ENCODE measurements around the gene CHD6.

Gene CHD6

GRCh38 chr20:41407607-41408006 lies 210.6 kb downstream of the CHD6 start:
- no peaks in the 10 kb centered on the region for H3K36me3 ChIP-seq (ENCODE audit: control insufficient read depth, insufficient read depth, low read length)
- no peak for TF ChIP-seq CTCF (IDR thresholded peaks at IDR 0.05)
- no peak overlapping the region for H3K27ac ChIP-seq
- H2AFZ ChIP-seq: no peak overlapping the region
- no peak overlapping the region for H3K4me3 ChIP-seq (ENCODE audit: low read depth, low read length)
- no peaks in the 10 kb centered on the region for H3K27me3 ChIP-seq (ENCODE audit: control insufficient read depth, insufficient read depth, low read length)
- no peaks in the 10 kb centered on the region for H3K79me2 ChIP-seq
- no peaks in the 10 kb centered on the region for H3K9me3 ChIP-seq (ENCODE audit: control insufficient read depth, low read length)
- H3K9ac ChIP-seq: no peak overlapping the region
- H3K4me2 ChIP-seq (ENCODE audit: low read length): no peak overlapping the region
- H3K4me1 ChIP-seq: no peaks in the 10 kb centered on the region

GRCh38 chr20:41406896-41407444 lies 211.2 kb downstream of the CHD6 start:
- Histone ChIP-seq H3K4me2 (ENCODE audit: low read length) (no peak overlapping the region), H3K9me3 (ENCODE audit: control insufficient read depth, low read length) (no peaks in the 10 kb centered on the region), H3K79me2 (no peaks in the 10 kb centered on the region), H3K27ac (no peak overlapping the region), H3K4me1 (no peaks in the 10 kb centered on the region), H3K27me3 (ENCODE audit: control insufficient read depth, insufficient read depth, low read length) (no peaks in the 10 kb centered on the region), H2AFZ (no peak overlapping the region), H3K4me3 (ENCODE audit: low read depth, low read length) (no peak overlapping the region), H3K36me3 (ENCODE audit: control insufficient read depth, insufficient read depth, low read length) (no peaks in the 10 kb centered on the region), H3K9ac (no peak overlapping the region)
- TF ChIP-seq CTCF (IDR thresholded peaks at IDR 0.05): no peak

GRCh38 chr20:41406353-41406752 lies 211.8 kb downstream of the CHD6 start:
- Histone ChIP-seq H3K4me2 (ENCODE audit: low read length) (no peak overlapping the region), H3K27ac (no peak overlapping the region), H3K4me3 (ENCODE audit: low read depth, low read length) (no peak overlapping the region), H3K27me3 (ENCODE audit: control insufficient read depth, insufficient read depth, low read length) (no peaks in the 10 kb centered on the region), H3K36me3 (ENCODE audit: control insufficient read depth, insufficient read depth, low read length) (no peaks in the 10 kb centered on the region), H3K9ac (no peak overlapping the region), H2AFZ (no peak overlapping the region), H3K79me2 (no peaks in the 10 kb centered on the region), H3K4me1 (no peaks in the 10 kb centered on the region), H3K9me3 (ENCODE audit: control insufficient read depth, low read length) (no peaks in the 10 kb centered on the region)
- no peak for TF ChIP-seq CTCF (IDR thresholded peaks at IDR 0.05)

- H3K4me3 ChIP-seq (ENCODE audit: low read depth, low read length): no peak overlapping the region
- no peaks in the 10 kb centered on the region for H3K9me3 ChIP-seq (ENCODE audit: control insufficient read depth, low read length)
- no peak overlapping the region for H3K27ac ChIP-seq
- H3K36me3 ChIP-seq (ENCODE audit: control insufficient read depth, insufficient read depth, low read length): no peaks in the 10 kb centered on the region
- H3K4me1 ChIP-seq: no peaks in the 10 kb centered on the region
- H2AFZ ChIP-seq: no peak overlapping the region
- no peak overlapping the region for H3K9ac ChIP-seq
- H3K79me2 ChIP-seq: no peaks in the 10 kb centered on the region
- no peaks in the 10 kb centered on the region for H3K27me3 ChIP-seq (ENCODE audit: control insufficient read depth, insufficient read depth, low read length)
- no peak overlapping the region for H3K4me2 ChIP-seq (ENCODE audit: low read length)
- TF ChIP-seq CTCF (IDR thresholded peaks at IDR 0.05): no peak
Observed at GRCh38 chr20:41405436-41405835, 212.7 kb downstream of the CHD6 start.

- Histone ChIP-seq H3K27ac (no peak overlapping the region), H3K9me3 (ENCODE audit: control insufficient read depth, low read length) (no peaks in the 10 kb centered on the region), H3K4me1 (no peaks in the 10 kb centered on the region), H3K4me3 (ENCODE audit: low read depth, low read length) (no peak overlapping the region), H3K36me3 (ENCODE audit: control insufficient read depth, insufficient read depth, low read length) (no peaks in the 10 kb centered on the region), H3K9ac (no peak overlapping the region), H3K79me2 (no peaks in the 10 kb centered on the region), H3K4me2 (ENCODE audit: low read length) (no peak overlapping the region), H2AFZ (no peak overlapping the region), H3K27me3 (ENCODE audit: control insufficient read depth, insufficient read depth, low read length) (no peaks in the 10 kb centered on the region)
- no peak for TF ChIP-seq CTCF (IDR thresholded peaks at IDR 0.05)
Observed at GRCh38 chr20:41403604-41404003, 214.6 kb downstream of the CHD6 start.

Data from parathyroid adenoma (tissue), 2 donors.